Stimulated activated CD4-positive, alpha-beta T cell treated with anti-CD3 and anti-CD28 coated beads, Interleukin-4, amount 100 ng/mL, for 24 hours (primary cell): Measurements from ENCODE around the gene CPZ.
"Not testable (repeated sequence)": the region's sequence is repeated elsewhere in the genome, so short reads cannot be mapped to it uniquely, and the experiment has no call there.

Experiments used
- DNase-seq: peaks from one replicate; pipeline ENCODE4 v3.0.0-alpha.2; 2020

Gene CPZ

DNA sequence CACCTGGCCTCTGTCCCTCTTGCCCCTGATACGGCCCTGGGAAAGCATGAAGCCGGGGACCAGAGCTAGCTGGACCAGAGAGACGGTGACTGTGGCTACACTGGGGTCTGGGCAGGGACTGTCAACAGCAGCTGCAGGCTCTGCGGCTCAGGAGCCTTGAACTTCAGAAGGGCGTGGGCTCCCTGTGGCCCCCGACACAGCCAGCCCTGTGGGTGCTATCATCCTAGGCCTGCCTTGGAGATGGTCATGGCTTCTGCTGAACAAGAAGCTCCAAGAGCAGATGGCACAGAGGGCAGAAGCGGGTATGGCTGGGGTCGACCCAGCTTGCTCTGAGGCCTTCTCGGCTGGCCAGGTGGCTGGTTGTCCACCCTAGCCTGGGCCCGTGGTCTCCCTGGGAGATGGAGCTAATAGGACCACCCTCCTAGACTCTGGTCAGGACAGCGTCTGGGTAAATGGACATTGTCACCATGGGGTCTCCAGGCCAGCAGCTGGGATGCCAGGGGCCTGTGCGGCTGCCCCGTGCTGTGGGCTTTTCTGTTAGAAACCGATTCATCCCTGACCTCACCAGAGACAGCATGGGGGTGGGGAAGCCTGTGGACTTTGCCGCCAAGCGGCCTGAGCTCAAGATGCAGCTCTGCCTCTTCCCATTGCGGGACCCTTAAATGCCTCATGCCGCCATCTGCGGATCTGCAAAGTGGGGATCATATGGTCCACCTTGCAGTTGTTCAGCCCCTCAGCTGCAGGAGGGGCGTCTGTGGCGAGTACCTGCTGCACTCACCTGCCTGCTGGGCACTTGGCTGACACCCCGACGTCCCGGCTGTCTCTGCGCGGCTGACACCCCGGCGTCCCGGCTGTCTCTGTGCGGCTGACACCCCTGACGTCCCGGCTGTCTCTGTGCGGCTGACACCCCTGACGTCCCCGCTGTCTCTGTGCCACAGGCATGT, 21.1 kb downstream of the CPZ start:
- DNase-seq = no peak

DNA sequence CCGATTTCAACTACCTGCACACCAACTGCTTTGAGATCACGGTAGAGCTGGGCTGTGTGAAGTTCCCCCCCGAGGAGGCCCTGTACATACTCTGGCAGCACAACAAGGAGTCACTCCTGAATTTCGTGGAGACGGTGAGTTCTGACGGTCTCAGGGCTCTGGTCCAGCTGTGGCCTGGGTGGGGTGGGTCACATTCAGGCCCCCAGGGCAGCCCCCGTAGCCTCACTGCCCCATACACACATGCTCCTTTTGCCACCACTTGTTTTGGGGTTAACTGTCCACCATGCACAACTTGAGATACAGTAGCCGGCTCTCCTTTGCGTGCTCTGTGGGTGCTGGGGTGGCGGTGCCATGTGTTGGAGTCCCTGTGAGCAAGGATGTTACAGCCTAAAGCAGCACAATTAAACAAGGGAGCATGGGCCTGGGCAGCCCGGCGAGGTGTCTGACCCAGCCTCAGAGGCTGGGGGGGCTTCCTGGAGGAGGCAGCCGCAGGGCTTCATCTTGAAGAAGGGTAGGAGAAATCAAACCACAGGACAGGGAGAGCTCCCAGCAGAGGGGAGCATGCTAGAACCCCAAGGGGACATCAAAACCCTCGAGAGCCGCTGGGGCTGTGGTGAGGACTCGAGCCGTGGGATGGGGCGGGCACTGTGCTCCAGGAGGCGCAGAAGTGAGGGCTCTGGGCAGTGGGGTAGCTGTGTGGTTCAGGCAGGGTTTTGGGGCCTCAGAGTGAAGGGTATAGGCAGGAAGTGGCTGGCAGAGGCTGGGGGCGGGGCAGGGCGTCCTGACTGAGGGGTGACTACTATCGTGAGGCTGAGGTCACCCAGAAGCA, 22.0 kb downstream of the CPZ start:
- DNase-seq = no peak

DNA sequence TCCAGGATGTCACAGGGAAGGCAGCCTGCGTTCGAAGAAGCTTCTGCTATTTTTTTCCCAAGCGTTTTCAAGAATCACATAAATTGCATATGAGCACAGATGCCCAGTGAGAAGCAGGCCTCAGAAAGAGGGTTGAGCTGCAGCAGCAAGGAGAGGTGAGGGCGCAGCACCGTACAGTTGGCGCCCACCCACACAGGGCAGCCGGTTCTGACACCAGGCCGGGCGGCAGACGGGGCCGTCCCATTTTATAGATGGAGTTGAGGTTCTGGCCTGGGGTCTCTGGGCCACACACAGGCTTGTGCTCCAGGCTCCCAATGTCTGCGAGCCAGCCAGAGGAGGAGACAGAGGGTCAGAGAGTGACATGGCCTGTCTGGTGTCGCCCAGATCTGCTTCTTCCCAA, 22.8 kb downstream of the CPZ start:
- no peak for DNase-seq

DNA sequence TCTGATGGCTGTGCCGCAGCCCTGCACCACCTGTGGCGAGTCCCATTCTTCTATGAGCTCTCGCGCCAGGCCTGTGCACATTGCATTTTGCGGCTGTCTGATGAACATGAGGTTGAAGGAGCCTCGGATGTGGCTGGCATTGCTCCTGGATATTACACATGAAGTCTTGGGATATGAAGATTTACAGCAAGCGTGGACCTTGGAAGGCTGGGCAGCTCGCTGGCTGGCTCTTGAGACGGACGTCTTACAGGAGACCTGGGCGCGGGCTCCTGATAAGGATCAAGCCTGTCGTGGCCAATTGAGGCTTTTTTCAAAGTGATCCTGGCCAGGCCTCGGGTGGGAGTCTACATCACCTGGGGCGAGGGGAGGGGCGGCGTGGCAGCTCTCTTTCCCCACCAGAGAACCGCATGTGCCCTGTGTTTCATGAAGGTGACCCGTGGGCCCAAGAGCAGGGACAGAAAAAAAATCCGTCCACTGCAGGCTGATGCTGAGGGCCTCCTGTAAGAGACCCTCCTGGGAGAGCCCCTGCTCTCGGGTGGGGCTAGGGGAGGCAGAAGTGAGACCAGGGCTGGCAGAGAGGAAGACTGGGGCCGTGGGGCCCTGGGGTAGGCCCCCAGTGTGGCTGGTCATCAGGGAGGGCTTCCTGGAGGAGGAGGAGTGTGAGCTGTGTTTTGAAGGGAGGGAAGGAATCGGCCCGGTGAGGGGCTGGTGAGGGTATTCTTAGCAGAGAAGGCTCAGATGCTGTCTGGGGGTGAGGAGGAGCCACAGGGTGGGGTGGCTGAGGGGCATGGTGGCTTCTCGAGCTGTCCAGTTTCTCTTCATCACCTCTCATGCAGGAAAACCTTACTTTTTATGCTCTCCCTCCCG, 23.6 kb downstream of the CPZ start:
- DNase-seq = no peak

DNA sequence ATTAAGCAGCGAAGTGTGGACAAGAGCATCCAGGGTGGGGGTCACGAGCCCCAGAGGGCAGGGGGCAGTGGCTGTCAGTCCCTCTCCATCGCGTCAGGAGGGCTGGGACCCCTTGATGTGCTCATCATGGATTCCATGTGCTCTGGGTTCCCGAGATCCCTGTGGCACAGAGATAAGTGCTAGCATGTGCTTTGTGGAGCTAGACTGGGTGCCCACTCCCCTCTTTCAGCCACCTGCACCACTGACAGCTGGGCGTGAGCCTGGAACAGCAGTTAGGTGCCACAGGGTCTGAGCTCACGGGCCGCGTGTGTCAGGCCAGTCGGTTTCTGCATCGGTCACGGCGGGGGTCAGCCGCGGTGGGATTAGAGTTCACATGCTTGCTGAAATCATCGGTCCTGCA, 24.3 kb downstream of the CPZ start:
- no peak for DNase-seq

DNA sequence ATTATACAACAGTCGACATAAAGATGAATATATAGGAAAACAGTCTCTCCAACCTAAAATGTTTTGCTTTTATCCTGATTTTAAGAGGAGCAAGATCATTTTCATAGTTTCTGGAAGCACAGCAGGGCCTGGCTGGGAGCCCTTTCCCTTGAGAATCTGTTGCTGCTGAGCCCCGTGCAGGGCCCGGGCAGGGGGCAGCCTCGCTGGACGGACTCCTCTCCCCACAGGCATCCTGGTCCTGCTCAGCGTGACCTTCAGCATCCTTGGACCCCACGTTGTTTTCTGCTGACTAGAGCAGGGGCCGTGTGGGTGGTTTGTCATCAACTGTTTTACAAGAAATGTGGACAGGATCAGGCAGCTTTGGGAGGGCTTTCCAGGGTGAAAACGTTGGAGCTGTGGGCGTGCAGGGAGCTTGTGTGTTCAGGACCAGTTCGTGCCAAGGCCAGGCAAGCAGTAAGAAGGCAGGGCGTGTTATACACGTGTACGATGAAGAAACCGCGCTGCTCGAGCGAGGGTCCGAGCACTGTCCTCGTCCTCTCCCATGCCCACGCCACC, 25.0 kb downstream of the CPZ start:
- DNase-seq = no peak

DNA sequence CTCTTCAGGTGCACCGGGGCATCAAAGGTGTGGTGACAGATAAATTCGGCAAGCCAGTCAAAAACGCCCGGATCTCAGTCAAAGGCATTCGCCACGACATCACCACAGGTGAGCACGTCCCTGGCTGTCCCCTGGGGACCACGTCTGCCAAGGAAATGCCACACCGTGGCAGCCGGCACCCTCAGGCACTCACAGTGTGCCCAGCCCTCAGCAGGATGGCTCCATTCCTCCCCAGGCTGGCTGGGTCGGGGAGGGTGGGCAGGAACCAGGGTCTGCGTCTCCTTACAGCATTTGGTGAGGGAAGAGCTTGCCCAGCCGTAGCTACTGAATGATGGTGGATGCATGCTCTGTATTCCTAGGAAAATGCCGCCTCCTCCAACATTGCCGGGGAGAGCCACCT, 25.9 kb downstream of the CPZ start:
- DNase-seq = no peak

DNA sequence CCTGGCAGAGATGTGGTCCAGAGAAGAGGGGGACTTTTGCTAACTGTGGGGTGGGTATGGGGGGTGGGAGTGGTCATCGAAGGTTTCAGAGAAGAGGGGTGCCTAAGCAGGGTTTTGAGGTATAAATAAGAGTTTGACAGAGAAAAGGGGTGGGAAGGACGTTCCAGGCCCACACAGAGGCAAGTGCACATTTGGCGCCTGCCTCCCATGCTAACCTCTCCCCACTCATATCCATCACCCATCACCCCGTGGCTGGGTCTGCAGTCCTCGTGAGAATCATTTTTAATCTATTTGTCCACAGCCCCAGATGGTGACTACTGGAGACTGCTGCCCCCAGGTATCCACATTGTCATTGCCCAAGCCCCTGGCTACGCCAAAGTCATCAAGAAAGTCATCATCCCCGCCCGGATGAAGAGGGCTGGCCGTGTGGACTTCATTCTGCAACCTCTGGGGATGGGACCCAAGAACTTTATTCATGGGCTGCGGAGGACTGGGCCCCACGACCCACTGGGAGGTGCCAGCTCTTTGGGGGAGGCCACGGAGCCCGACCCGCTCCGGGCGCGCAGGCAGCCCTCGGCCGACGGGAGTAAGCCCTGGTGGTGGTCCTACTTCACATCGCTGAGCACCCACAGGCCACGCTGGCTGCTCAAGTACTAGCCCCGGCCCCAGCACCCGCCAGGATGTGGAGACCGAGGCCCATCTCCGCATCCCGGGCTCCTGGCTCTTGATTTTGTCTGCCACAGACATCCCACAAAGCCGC, 26.6 kb downstream of the CPZ start:
- DNase-seq = no peak

DNA sequence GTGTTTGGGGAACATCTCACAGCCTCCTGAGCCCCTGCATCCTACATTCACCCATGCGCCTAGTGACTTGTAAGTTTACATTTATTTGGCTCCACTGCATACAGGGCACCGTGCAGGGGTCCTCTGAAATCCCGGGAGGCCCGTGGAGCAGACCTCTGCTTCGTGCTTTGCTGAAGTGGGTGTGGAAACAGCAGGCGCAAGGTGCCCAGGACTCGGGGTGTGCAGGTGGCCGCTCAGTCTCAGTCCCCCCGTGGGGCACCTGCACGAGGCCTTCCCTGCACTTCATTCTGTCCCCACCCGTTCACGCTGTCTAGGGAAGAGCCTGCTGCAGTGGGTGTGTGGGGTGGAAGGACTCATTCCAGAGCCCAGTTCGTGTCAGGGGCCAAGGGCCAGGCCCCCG, 28.6 kb downstream of the CPZ start:
- DNase-seq = not testable (repeated sequence)

DNA sequence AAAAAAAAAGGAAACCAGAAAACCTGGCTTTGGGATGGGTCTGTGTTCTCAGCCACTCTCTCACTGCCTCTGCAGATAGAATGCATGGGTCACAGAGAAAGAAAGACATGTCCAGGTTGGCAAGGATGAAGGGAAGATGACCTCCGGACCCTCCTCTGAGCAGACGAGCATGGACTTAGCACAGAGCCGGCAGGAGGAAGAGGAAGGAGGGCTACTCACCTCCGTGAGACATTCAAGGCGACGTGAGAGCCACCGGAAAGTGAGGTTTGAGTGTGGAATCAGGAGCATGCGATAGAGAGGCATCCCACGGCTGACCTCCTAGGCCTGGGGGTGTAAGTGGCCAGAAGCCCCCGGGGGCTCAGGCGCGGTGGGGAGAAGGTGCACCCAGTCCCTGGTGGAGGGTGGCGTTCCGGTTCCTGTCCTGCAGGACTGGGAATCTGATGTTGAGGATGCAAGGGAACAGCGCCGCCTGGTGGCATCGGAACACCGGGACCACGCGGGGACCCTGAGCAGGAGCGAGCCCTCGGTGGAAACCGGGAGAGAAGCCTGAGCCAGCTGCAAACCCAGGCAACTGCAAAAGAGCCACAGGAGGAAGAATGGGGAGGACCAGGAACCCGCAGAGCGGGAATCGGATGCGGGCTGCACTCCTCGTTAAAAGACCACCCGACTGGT, 32.2 kb downstream of the CPZ start:
- DNase-seq = not testable (repeated sequence)

DNA sequence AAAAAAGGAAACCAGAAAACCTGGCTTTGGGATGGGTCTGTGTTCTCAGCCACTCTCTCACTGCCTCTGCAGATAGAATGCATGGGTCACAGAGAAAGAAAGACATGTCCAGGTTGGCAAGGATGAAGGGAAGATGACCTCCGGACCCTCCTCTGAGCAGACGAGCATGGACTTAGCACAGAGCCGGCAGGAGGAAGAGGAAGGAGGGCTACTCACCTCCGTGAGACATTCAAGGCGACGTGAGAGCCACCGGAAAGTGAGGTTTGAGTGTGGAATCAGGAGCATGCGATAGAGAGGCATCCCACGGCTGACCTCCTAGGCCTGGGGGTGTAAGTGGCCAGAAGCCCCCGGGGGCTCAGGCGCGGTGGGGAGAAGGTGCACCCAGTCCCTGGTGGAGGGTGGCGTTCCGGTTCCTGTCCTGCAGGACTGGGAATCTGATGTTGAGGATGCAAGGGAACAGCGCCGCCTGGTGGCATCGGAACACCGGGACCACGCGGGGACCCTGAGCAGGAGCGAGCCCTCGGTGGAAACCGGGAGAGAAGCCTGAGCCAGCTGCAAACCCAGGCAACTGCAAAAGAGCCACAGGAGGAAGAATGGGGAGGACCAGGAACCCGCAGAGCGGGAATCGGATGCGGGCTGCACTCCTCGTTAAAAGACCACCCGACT, 37.8 kb downstream of the CPZ start:
- DNase-seq = not testable (repeated sequence)

DNA sequence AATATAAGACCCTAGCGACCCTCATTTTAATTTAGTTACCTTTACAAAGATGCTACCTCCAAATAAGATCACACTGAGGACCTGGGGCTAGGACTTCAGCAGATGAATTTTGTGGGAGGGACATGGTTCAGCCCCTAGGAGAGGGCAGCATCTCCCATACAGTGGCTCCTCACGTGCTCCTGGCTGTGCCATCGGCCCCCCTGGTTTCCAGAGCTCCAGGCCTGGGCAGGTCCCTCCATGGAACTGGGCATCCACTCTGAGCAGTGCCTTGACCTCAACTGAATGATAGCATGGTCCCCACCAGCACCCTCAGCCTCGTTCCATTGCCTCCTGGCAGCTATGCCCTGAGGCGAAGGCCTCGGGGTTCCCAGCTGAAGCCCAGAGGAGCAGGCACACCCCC, 39.3 kb downstream of the CPZ start:
- DNase-seq = not testable (repeated sequence)

DNA sequence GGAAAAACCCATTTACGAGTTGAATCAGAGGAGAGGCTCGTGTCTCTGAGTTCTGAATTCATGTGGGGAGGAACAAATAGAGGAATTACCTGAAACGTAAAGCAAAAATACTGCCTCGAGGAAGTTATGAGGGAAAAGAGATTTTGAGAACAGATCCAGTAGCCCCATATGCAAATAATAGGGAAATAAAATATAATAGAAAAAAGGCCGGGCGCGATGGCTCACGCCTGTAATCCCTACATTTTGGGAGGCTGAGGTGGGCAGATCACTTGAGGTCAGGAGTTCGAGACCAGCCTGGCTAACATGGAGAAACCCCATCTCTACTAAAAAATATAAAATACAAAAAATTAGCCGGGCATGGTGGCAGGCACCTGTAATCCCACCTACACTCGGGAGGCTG, 42.2 kb downstream of the CPZ start:
- not testable (repeated sequence) for DNase-seq

DNA sequence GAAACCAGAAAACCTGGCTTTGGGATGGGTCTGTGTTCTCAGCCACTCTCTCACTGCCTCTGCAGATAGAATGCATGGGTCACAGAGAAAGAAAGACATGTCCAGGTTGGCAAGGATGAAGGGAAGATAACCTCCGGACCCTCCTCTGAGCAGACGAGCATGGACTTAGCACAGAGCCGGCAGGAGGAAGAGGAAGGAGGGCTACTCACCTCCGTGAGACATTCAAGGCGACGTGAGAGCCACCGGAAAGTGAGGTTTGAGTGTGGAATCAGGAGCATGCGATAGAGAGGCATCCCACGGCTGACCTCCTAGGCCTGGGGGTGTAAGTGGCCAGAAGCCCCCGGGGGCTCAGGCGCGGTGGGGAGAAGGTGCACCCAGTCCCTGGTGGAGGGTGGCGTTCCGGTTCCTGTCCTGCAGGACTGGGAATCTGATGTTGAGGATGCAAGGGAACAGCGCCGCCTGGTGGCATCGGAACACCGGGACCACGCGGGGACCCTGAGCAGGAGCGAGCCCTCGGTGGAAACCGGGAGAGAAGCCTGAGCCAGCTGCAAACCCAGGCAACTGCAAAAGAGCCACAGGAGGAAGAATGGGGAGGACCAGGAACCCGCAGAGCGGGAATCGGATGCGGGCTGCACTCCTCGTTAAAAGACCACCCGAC, 43.5 kb downstream of the CPZ start:
- not testable (repeated sequence) for DNase-seq

DNA sequence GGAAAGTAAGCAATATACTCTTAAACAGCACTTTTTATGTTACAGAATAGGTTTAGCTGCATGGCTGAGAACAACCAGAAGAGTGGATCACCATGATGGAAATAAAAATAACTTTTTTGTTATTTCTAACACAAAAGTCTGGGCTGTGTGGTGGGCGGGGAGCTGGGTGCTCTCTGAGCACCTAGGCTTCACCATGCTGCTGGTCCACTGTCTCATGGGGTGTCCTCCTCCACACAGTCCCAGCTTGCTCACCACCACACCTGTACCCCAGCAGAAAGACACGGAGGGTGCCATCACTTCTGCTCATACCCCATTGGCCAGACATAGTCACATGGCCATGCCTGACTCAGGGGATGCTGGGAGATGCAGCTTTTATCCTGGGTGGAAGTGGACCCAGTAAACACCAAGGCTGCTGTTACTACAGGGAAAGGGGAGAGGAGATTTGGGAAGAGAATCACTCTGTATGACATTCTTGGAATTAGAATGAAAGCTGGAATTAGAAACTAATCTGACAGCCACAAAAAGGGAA, 45.0 kb downstream of the CPZ start:
- DNase-seq = no peak

DNA sequence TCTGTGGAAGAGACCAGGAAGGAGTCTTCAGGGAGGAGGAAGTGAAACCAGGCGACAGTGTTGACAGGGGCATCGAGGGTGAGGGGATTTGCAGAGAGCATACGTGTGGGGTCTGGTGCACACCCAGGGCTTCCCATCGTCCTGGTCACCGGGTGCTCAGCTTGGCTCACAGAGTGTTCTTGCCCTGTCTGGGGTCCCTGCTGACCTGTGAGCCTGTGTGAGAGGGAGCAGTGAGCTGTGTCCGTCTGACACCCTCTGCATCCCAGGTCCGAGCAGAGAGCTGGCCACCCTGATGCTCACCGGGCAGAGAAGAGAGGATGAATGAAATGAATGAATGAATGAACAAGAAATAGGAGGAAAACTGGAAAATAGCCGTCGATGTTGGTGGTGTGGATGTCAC, 46.5 kb downstream of the CPZ start:
- no peak for DNase-seq

DNA sequence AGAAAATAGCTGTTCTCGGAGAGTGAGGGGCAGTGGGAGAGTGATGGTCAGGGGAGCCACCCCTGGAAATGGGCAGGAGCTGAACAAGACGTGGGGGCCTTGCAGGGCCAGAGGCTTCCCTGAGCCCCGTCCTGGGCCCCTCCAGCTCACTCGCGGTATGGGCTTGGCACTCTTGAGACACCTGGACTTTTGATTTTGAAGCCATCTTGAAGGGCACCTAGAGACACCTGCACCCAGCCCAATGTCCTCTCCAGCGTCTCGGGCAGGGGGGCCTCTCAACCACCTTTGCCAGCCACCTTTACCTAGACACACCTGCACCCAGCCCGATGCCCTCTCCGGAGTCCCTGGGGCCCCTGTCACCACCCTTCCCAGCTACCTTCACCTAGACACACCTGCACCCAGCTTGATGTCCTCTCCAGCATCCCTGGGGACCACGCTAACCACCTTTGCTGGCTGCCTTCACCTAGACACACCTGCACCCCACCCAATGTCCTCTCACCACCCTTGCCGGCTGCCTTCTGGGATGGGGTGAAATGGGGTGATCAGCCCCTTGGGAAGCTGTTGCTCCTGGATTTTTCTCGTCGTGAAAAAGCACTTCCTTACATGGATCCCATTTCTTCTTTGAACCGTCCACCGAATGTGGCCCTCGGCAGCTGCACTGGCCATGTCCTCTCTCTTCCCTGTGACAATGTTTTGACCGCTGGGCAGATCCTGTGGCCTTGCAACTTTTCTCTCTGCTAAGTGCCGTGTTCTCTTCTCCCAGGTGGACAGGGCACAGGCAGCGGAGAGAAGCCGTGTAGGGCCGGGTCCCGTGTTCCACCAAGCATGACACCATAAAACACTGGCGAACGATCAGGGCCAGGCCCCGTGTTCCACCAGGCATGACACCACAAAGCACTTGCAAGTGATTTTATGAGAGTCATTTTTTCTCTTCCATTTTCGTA, 47.5 kb downstream of the CPZ start:
- no peak for DNase-seq

DNA sequence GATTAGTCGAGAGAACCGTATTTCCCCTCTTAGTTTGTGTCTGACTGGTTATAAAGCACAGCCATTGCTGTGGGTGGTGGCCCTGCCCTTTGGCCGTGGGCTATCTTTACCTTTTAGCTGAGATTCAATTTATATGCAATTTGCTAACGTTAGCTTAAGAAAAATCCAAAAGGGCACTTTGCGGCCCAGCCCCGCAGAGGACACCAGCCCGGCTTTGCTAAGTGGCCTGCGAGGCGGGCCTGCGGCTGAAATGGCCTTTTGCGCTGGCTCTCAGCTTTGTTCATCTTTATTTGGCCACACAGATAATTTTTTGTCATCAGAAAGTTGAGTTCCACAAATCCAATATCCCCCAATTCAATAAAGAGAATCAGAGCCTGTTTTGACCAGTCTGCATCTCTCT, 48.3 kb downstream of the CPZ start:
- DNase-seq = no peak

DNA sequence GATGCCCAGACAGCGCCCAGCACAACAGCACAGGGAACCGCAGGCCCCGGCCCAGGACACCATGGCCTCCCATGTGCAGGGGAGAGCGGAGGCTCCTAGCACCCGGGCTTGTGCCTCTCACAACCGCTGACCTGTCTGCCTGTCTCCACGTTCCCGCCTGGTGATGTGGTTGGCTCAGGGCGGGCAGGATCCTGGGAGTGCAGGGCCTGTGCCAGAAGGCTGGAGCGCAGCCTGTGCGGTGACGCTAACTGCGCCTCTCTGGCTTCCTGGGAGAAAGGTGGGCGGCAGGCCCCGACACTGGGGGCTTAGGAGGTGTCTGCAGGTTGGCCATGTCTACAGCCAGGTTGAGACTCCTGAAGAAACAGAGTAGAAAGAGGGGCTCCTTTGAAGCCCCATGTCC, 48.7 kb downstream of the CPZ start:
- no peak for DNase-seq
